KOPT-K1 (cell line): Measurements from ENCODE around the gene SNRK.

Experiments
- H3K27ac ChIP-seq: fragments of 200-600 bp; sonication (generic); 2 replicates; pipeline ENCODE4 v1.5.1; 2016; ENCODE audit warnings: antibody characterized with exemption, mild to moderate bottlenecking, low read depth, low read length; ENCODE audit not compliant: poor library complexity, severe bottlenecking
- H3K36me3 ChIP-seq: fragments of 200-600 bp; sonication (generic); 2 replicates; pipeline ENCODE4 v1.5.1; 2017; ENCODE audit warnings: antibody characterized with exemption, mild to moderate bottlenecking, low read length, moderate library complexity; ENCODE audit not compliant: insufficient read depth
- H3K9me3 ChIP-seq: fragments of 200-600 bp; sonication (generic); 2 replicates; pipeline ENCODE4 v1.5.1; 2017; ENCODE audit warnings: antibody characterized with exemption, low read length, mild to moderate bottlenecking; ENCODE audit not compliant: insufficient read depth, poor library complexity, severe bottlenecking

The SNRK gene, protein sequence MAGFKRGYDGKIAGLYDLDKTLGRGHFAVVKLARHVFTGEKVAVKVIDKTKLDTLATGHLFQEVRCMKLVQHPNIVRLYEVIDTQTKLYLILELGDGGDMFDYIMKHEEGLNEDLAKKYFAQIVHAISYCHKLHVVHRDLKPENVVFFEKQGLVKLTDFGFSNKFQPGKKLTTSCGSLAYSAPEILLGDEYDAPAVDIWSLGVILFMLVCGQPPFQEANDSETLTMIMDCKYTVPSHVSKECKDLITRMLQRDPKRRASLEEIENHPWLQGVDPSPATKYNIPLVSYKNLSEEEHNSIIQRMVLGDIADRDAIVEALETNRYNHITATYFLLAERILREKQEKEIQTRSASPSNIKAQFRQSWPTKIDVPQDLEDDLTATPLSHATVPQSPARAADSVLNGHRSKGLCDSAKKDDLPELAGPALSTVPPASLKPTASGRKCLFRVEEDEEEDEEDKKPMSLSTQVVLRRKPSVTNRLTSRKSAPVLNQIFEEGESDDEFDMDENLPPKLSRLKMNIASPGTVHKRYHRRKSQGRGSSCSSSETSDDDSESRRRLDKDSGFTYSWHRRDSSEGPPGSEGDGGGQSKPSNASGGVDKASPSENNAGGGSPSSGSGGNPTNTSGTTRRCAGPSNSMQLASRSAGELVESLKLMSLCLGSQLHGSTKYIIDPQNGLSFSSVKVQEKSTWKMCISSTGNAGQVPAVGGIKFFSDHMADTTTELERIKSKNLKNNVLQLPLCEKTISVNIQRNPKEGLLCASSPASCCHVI

DNA sequence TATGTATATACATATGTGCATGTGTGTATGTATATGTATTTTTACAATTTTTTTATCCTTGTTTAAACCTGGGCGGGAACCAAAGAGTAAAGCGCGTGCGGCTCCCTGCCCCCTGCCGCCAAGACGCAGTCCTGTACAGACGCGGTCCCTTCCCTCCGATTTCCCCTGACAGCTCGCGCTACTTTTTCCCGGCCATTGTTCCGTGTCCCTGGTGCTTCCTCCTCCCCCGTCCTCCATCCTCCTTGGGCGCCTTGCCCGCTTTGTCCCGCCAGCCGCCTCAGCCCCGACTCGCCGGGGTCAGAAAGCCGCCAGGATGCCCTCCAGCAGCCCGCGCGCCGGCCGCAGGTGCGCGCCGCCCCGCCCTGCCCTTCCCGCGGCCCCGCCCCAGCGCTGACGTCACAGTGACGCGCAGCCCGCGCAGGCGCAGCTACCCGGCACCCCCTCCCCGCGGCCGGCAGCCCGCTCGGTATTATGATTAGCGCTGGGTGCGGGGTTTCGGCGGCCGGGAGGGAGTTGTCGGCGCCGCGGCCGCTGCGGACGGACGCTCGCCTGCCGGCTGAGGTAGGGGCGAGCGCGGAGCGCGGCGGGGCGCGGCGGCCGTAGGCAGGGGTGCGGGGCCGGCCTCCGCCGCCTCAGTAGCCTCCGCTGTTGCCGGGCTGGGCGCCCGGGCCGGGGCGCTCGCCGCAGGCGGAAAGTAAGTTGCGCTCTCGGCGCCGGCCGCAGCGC, at the start of gene SNRK:
Gene SNRK (plus strand): TSS at position 426 of the 726 bp plus-strand sequence. CDS start 16,664 bp downstream, outside the sequence.
- Histone ChIP-seq H3K27ac (peak within 1 kb of the TSS; percentile 63), H3K36me3 (peaks cover 4% of the 10 kb centered on the region), H3K9me3 (no peaks in the 10 kb centered on the region)

DNA sequence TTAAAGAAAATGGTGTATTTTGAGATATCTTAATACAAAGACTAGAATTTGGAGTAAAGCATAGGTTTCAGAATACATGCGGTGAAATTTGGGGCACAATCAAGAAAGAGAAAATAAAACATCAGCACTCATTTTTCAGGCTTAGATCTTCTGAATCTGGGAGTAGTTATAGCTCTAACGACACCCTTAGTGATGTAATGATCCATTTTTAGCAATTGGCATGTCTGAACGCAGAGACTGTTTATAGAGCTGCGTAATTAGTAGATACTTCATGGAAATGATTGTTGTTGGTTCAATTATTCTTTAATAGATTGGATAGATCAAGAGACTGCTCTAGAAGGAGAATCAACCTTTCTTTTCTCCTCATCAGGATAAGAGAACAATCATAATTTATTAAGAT, 47.5 kb upstream of the SNRK start:
- Histone ChIP-seq H3K36me3 (no peaks in the 10 kb centered on the region), H3K9me3 (peaks cover 12% of the 10 kb centered on the region), H3K27ac (no peak overlapping the region)

DNA sequence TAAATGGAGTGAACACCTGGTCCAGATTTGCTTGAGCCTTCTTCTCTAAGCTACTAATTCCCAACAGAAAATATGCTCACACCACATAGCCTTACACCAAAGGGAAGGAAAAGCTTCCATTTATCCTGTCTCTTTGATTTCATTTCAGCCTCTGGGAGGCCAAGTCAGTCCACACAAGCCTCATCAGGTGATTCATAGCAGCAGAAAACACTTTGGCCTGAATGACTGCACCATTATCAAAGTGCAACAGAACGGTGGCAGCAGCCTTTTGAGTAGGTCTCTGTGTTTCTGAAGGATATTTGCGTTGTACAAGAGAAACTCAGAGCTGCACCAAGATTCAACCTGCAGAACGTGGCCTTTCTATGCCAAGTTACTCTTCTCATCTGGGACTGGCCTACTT, 46.6 kb upstream of the SNRK start:
- Histone ChIP-seq H3K27ac (no peak overlapping the region), H3K36me3 (no peaks in the 10 kb centered on the region), H3K9me3 (peaks cover 12% of the 10 kb centered on the region)

DNA sequence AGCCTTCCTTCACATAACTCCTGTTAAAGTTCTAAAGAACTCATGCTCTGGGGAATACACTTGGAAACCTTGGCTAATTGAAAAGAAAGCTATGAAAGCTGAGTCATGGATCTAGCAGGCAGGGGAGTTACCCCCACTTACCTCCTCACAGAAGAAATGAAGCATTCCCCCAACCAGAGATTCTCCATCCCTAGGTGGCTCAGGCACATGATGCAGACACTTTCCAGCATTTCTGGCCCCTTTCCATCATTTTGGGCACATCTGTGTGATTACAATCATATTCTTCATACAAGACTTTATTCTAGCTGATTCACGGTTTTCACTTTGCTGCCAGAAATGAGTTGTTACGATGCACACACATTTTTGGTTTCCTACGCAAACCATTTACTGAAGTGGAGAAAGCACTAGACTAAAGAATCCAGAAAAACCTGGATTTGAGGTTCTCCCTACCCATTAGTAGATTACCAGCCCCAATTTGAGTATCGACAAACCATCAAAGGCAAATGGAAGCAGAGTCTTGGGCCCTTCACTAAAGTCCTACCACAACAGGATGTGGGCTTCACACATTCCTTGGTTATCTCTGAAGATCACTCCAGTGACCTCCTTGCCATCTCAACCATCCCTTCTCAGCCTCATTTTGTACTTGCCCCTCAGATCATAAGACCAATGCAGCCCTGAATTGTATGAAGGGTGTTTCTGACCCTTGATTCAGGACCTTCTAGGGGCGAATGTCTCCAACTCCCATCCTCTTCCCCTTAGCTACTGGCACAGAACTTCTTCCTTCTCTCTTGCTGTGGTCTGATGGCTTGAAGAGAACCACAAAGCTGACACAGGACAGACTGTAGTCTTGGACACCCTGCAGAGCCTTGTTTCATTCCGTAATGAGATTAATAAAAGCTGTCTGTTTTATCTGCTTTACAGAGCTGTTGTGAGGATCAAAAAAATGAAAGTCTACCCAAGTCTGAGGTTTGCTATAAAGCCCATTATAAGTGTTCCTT, 42.5 kb upstream of the SNRK start:
- Histone ChIP-seq H3K36me3 (no peaks in the 10 kb centered on the region), H3K27ac (no peak overlapping the region), H3K9me3 (peaks cover 9% of the 10 kb centered on the region)

DNA sequence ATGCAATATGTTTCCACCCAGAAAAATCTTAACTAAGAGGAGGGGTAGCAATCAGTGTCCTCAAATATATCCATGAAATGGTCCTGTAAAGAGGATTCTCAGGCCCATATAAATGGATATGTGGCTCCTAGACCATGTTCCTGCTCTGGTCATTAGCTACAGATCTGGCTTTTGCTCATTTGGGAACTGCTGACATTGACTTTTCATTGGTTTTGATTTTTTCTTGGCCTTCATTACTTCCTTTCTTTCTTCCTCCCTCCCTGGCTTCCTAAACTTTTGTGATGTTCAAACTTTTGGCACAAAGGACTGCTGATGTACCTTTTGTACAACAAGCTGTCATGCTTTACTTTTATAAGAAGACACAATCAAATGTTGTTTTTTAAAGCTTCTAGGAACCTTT, 41.6 kb upstream of the SNRK start:
- Histone ChIP-seq H3K27ac (no peak overlapping the region), H3K9me3 (peaks cover 9% of the 10 kb centered on the region), H3K36me3 (no peaks in the 10 kb centered on the region)

DNA sequence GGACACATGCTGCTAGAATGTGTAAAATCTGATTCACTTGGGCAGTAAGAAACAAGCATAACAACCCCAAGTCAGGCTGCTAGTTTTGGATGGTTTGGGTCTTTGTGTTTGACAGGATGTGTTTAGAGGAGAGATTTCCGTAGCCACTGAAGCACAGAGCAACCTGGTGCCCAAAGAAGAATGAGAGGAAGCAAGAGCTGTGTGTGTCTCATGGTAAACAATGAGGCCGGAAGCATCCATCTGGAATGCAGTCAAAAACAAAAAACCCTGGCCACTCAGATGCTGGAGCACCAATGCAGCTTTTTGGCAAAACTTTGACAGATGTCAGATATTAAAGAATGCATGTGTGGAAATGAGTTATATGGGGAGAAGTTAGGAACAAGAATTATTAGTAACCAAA, 39.4 kb upstream of the SNRK start:
- H3K36me3 ChIP-seq, result no peaks in the 10 kb centered on the region
- peaks cover 9% of the 10 kb centered on the region for H3K9me3 ChIP-seq
- H3K27ac ChIP-seq, result no peak overlapping the region

DNA sequence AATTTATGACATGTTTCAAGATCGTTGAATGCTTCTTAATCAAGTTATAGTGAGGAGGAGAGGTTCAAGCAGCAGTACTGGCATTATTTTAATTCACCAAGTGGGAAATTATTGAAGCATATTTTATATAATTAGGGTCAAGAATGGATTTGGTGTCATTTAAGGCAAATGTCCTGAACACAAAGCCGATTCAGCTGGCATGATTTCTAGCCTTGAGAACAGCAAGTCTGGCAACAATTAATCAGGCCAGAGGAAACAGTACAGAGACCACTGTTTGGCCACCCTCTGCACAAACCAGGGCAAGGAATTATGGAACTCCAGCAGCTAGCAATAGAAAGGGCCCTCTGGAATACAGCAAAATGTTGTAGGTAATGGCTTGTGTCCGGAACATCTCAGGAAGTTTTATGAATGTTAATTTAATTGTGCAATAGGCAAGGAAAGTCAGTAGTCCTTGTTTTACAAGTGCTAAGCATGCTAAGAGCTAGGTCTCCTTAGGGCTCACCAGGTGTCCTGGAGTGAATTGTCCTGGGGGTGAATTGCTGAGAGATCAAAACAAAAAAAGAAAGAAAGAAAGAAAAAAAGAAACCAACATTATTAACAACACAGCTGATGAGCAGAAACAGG, 38.7 kb upstream of the SNRK start:
- Histone ChIP-seq H3K9me3 (peaks cover 4% of the 10 kb centered on the region), H3K36me3 (no peaks in the 10 kb centered on the region), H3K27ac (no peak overlapping the region)

DNA sequence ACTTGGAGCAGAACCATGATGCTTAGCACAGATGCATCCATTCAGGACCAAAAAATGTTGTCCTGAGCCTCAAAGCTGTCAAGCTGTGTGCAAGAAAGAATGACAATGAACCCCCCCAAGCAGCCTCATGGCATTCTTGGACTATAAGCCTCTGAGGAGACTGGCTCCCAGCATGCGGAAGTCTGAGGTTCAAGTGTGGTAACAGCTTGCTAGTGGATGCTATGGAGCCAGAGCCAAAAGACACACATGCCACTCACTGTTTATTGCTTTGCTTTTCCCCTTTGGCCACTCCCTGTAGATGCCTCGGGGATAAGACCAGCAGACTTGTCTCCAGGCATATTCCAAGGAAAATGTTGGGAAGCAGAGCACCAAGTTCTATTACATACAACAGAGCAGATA, 38.2 kb upstream of the SNRK start:
- Histone ChIP-seq H3K9me3 (no peaks in the 10 kb centered on the region), H3K36me3 (no peaks in the 10 kb centered on the region), H3K27ac (no peak overlapping the region)

DNA sequence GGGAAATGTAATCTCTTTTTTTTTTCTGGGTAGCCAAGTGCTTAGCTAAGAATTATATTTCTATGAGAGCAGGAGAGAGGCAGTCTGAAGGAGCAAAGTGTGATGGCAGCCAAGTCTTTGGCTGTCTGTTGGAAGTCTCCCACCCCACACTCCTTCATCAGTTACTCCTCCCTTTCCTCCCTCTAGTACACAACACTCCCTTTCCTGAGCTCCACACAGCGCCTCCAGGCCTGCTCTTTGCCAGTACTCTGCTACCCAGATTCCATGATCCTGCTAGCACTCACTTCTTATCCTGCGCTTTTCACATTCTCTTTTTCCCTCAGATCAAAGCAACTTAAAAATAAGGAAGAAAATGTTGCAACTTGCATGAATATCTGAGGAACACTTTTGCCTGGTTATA, 37.4 kb upstream of the SNRK start:
- Histone ChIP-seq H3K27ac (no peak overlapping the region), H3K36me3 (no peaks in the 10 kb centered on the region), H3K9me3 (no peaks in the 10 kb centered on the region)

DNA sequence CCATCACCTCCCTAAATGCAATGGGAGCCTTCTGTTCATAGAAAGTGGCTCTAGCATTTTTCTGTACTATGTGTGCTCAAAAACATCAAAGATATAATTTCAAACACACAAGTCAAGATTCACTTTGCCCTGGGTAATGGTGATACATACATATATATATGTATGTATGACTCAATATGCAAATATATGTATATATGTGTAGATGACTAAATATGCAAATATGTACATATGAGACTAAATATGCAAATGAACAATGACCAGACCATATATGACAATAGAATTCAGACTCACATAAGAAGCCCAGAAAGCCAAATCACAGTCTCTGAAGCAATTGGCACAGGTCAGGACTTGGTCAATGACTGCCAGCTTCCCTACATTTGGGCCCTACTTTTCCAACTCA, 36.9 kb upstream of the SNRK start:
- Histone ChIP-seq H3K27ac (no peak overlapping the region), H3K9me3 (no peaks in the 10 kb centered on the region), H3K36me3 (no peaks in the 10 kb centered on the region)

DNA sequence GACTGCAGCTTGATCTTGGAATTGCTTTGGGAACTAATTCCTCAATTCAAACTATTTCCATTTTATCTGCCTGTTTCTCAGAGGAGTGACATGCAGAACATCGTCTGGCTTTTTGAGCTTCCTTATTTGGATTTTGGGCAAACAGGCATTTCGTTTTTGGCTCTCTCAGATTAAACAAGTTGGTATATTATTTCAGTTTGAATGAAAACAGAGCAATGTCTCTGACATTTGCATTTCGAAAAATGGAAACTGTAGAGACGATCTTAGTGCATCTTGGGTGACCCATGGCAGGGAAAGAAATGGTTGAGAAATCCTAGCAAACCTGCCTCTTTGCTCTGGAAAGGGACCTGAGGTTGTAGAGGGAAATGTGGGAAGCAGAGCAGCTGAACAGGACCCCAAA, 33.0 kb upstream of the SNRK start:
- Histone ChIP-seq H3K36me3 (no peaks in the 10 kb centered on the region), H3K27ac (no peak overlapping the region), H3K9me3 (no peaks in the 10 kb centered on the region)

DNA sequence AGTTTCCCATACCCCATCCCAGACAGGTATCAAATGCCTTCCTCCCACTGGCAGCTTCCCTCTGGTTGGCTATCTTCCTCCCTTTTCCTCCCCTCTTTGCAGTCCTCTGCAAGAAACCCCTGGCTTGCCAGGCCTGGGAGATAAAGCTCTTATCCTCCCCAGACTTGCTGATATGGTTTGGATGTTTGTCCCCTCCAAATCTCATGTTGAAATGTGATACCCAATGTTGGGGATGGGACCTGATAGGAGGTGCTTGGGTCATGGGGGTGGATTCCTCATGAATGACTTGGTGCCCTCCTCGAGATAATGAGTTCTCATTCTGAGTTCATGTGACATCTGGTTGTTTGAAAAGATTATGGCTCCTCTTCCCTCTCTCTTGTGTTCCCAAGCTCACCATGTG, 32.2 kb upstream of the SNRK start:
- Histone ChIP-seq H3K9me3 (no peaks in the 10 kb centered on the region), H3K36me3 (no peaks in the 10 kb centered on the region), H3K27ac (no peak overlapping the region)

DNA sequence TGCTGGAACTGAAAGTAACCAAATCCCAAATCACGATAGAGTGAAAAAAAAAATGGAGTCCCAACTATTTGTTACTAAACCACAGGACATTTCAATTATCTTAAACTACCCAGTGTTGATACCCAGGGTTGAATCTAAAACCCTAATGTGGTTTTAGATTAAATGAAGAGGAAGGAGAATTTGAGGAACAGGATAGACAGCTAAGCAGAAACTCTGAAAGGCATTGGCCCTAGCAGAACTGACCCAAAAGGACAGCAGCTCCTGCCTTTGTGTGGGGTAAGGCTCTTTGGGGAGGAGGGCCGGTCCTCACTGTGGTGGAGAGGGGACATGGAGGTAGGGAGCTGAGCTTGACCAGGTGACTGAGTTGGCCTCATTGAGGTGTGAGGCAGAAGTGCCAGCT, 30.7 kb upstream of the SNRK start:
- H3K36me3 ChIP-seq, result no peaks in the 10 kb centered on the region
- H3K9me3 ChIP-seq, result no peaks in the 10 kb centered on the region
- H3K27ac ChIP-seq, result no peak overlapping the region
